ENCODE results near the gene STAU1. TPM values are rescaled to one million over a fixed set of nuclear protein-coding genes. Genes with fewer than 3 reads are reported as not detected.

STAU1 gene
- total and polyA plus RNA-seq, 9 donors: 37.2 to 113 (median 70.5) TPM

DNA sequence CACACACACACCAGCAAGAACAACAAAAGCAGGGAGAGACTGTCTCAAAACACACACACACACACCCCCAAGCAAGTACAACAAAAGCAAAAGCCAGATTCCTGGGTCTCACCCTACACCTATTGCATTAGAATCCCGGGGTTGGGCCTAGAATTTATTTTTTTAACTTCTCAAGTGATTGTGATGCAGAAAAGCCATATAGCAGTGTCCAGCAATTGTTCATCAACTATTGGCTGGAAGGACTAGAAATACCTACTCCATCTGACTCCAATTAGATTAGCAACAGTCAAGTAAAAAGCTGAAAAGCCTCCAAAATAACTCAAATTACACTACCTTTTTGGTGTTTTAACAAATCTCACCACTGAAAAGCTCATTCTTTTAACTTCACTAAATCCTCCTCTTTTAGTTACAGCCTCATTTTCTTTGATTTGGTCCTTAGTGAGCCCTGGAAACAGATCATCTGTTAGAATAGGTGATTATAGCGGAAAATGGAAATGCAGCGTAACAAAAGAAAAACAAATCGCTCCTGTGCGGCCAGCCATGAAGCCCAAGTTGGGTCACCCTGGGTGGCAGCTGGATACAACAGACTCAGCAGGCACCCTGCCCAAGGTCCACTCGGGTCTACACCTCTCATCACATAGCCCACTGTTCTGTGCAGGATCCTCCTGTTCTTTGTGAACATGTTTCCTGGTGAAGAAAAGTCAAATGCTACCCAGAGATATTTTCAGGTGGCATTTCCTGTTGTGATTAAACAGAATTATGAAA is 38.7 kb downstream of the STAU1 start:
- peaks cover 1% of the 10 kb centered on the region for H3K4me1 ChIP-seq (ENCODE audit: insufficient read depth)
- no peak for DNase-seq
- no peaks in the 10 kb centered on the region for H3K9me3 ChIP-seq
- H3K4me3 ChIP-seq: no peak overlapping the region
- WGBS, 3 donors: 92 to 94% (median 92%) methylated on average over 6 of the region's 6 CpGs
- intact Hi-C loops (cut with DNase I): loop anchor here in 1 of 4 donors (5.0 kb wide), 1 partner anchor 62 kb away; no protein-coding TSS in a partner anchor
- H3K27ac ChIP-seq: no peak overlapping the region
- TF ChIP-seq EP300 (IDR thresholded peaks at IDR 0.05) (no peak), POLR2A (IDR thresholded peaks at IDR 0.05) (no peak), CTCF (IDR thresholded peaks at IDR 0.05) (no peak)
- no peaks in the 10 kb centered on the region for H3K27me3 ChIP-seq
- H3K36me3 ChIP-seq: no peaks in the 10 kb centered on the region

- WGBS, 3 donors: 75 to 91% (median 77%) methylated on average over 5 of the region's 5 CpGs
- no peaks in the 10 kb centered on the region for H3K36me3 ChIP-seq
These were observed 39.5 kb downstream of the STAU1 start for GRCh38 chr20:49148601-49149000.

DNA sequence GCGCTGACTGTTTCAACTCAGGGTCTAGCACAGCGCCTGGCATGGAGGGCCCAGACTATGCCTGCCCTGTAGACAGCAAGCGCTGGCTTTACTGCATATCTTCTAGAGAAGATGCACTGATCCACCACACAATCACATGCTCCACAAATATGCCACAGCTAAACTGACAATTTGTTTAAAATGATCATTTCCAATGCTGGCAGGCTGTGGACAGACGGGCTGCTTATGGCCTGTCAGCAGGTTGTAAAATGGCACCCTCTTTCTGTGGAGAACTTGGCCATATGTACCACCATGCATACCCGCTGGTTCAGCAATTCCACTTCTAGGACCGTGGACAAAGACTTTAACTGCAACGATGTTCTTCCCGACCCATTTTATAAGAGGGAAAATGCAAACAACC is 40.8 kb downstream of the STAU1 start:
- TF ChIP-seq CTCF (IDR thresholded peaks at IDR 0.05) (no peak), POLR2A (IDR thresholded peaks at IDR 0.05) (no peak), EP300 (IDR thresholded peaks at IDR 0.05) (no peak)
- Histone ChIP-seq H3K4me3 (no peak overlapping the region), H3K27ac (no peak overlapping the region), H3K27me3 (no peaks in the 10 kb centered on the region), H3K4me1 (ENCODE audit: insufficient read depth) (peaks cover 1% of the 10 kb centered on the region), H3K36me3 (no peaks in the 10 kb centered on the region), H3K9me3 (no peaks in the 10 kb centered on the region)
- 89 to 95% (median 95%) methylated on average over 8 of the region's 8 CpGs for WGBS, 3 donors
- no peak for DNase-seq
- intact Hi-C loops (cut with DNase I): no loop called here

More at GRCh38 chr20:49148601-49149000, 39.5 kb downstream of the STAU1 start:
- DNase-seq: no peak
- TF ChIP-seq EP300 (IDR thresholded peaks at IDR 0.05): no peak
- intact Hi-C loops (cut with DNase I): no loop called here
- H3K9me3 ChIP-seq: no peaks in the 10 kb centered on the region
- no peak overlapping the region for H3K27ac ChIP-seq
- no peaks in the 10 kb centered on the region for H3K27me3 ChIP-seq
- H3K4me1 ChIP-seq (ENCODE audit: insufficient read depth): peaks cover 1% of the 10 kb centered on the region
- no peak overlapping the region for H3K4me3 ChIP-seq

- WGBS, 3 donors: 60 to 79% (median 73%) methylated on average over 5 of the region's 5 CpGs
- Histone ChIP-seq H3K4me1 (ENCODE audit: insufficient read depth) (peaks cover 1% of the 10 kb centered on the region), H3K4me3 (no peak overlapping the region), H3K27me3 (no peaks in the 10 kb centered on the region), H3K27ac (no peak overlapping the region), H3K9me3 (no peaks in the 10 kb centered on the region), H3K36me3 (no peaks in the 10 kb centered on the region)
- TF ChIP-seq CTCF (IDR thresholded peaks at IDR 0.05) (no peak), EP300 (IDR thresholded peaks at IDR 0.05) (no peak), POLR2A (IDR thresholded peaks at IDR 0.05) (no peak)
- DNase-seq: no peak
- intact Hi-C loops (cut with DNase I): no loop called here
These were observed 41.5 kb downstream of the STAU1 start for GRCh38 chr20:49146442-49147225.

All from ovary (tissue), 9 donors.